Measurements from ENCODE around the gene SMLR1.

DNA sequence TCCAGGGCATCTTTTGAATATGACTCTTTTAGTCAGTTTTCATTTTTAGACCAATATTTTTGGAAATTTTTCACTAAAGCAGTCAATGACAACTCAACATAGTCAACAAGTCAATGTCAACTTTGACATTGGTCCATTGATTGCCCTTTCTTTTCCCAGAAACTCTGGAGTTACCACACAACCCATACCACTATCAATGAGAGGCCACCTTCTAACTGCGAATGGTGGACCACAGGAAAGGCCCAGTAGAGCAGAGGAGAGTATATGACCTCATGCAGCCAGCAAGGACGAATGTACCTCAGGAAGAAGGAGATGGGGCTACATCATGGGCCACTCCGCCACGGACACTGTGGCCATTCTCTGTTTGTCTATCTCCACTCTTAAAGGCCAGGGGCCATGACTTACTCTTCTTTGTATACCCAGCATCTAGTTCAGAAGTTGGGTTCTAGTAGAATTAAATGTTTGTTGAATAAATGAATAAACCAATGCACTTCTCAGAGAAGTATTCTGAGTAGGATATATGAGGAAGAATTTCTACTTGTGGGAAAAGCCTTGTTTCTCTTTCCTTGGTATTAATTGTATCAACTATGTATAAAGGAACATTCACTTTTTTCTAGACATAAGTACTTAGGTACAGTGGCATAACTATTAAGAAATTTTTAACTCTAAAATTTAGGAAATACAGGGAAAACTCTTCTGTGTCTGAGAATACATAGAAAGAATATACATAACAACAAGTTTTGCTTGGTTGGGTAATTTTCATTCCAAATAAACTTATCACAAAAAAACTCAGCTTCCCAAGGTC is 562 bp upstream of the SMLR1 start:
- TF ChIP-seq, protein P1, sequence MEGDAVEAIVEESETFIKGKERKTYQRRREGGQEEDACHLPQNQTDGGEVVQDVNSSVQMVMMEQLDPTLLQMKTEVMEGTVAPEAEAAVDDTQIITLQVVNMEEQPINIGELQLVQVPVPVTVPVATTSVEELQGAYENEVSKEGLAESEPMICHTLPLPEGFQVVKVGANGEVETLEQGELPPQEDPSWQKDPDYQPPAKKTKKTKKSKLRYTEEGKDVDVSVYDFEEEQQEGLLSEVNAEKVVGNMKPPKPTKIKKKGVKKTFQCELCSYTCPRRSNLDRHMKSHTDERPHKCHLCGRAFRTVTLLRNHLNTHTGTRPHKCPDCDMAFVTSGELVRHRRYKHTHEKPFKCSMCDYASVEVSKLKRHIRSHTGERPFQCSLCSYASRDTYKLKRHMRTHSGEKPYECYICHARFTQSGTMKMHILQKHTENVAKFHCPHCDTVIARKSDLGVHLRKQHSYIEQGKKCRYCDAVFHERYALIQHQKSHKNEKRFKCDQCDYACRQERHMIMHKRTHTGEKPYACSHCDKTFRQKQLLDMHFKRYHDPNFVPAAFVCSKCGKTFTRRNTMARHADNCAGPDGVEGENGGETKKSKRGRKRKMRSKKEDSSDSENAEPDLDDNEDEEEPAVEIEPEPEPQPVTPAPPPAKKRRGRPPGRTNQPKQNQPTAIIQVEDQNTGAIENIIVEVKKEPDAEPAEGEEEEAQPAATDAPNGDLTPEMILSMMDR (IDR thresholded peaks at IDR 0.05 in 2 of 3, conservative IDR thresholded peaks at IDR 0.05 in 1 of 3; ENCODE audit: borderline replicate concordance in 1 of 3, insufficient read depth in 1 of 3, low read depth in 2 of 3, low read length in 2 of 3): no peak
- TF ChIP-seq, protein P2, sequence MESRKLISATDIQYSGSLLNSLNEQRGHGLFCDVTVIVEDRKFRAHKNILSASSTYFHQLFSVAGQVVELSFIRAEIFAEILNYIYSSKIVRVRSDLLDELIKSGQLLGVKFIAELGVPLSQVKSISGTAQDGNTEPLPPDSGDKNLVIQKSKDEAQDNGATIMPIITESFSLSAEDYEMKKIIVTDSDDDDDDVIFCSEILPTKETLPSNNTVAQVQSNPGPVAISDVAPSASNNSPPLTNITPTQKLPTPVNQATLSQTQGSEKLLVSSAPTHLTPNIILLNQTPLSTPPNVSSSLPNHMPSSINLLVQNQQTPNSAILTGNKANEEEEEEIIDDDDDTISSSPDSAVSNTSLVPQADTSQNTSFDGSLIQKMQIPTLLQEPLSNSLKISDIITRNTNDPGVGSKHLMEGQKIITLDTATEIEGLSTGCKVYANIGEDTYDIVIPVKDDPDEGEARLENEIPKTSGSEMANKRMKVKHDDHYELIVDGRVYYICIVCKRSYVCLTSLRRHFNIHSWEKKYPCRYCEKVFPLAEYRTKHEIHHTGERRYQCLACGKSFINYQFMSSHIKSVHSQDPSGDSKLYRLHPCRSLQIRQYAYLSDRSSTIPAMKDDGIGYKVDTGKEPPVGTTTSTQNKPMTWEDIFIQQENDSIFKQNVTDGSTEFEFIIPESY (IDR thresholded peaks at IDR 0.05; ENCODE audit: extremely low read depth, insufficient replicate concordance, low read length): no peak
- TF ChIP-seq EZH2 (IDR thresholded peaks at IDR 0.05) (no peak), POLR2AphosphoS5 (IDR thresholded peaks at IDR 0.05; ENCODE audit: low read depth, low read length) (no peak), CEBPB (IDR thresholded peaks at IDR 0.05; ENCODE audit: low read depth) (no peak), SP1 (IDR thresholded peaks at IDR 0.05; ENCODE audit: low read depth) (no peak), POLR2A (IDR thresholded peaks at IDR 0.05; ENCODE audit: borderline replicate concordance, extremely low read depth, insufficient read depth, insufficient read length) (no peak), RAD21 (IDR thresholded peaks at IDR 0.05; ENCODE audit: low read depth) (no peak), MAX (IDR thresholded peaks at IDR 0.05) (no peak), SRF (IDR thresholded peaks at IDR 0.05; ENCODE audit: low read depth) (no peak), YY1 (IDR thresholded peaks at IDR 0.05; ENCODE audit: extremely low read depth, insufficient replicate concordance, low read depth, low read length) (no peak)

Measured in HCT116 (cell line).